SK-N-SH treated with all-trans-retinoic acid at 6 μM for 48 hours (cell line): Measurements from ENCODE around the gene SCFD2.

ENCODE experiments used
- BACH2 ChIP-seq: fragments of 250-450 bp; sonication (Bioruptor Pico); IDR thresholded peaks from 2 replicates; pipeline ENCODE4 v1.9.0; 2021; ENCODE audit warnings: mild to moderate bottlenecking, borderline replicate concordance
- OSR1 ChIP-seq: fragments of 250-450 bp; sonication (Bioruptor Pico); IDR thresholded peaks from 2 replicates; pipeline ENCODE4 v1.8.0; 2022; ENCODE audit warnings: moderate library complexity, mild to moderate bottlenecking, inconsistent platforms
- RARB ChIP-seq: fragments of 250-450 bp; sonication (Bioruptor Pico); IDR thresholded peaks from 2 replicates; pipeline ENCODE4 v1.8.0; 2021; ENCODE audit warnings: mild to moderate bottlenecking, moderate library complexity
- SNAI2 ChIP-seq: fragments of 250-450 bp; sonication (Bioruptor Pico); IDR thresholded peaks from 2 replicates; pipeline ENCODE4 v1.5.0; 2020; ENCODE audit warnings: mild to moderate bottlenecking, moderate library complexity
- ZC3H10 ChIP-seq: fragments of 250-450 bp; sonication (Bioruptor Pico); IDR thresholded peaks from 2 replicates; pipeline ENCODE4 v1.5.1; 2021; ENCODE audit warnings: mild to moderate bottlenecking, moderate library complexity
- ZFP3 ChIP-seq: fragments of 250-450 bp; sonication (Bioruptor Pico); IDR thresholded peaks from 2 replicates; pipeline ENCODE4 v1.5.0; 2020; ENCODE audit warnings: mild to moderate bottlenecking, moderate library complexity
- ZNF565 ChIP-seq: fragments of 450-650 bp; formaldehyde crosslinking; conservative IDR thresholded peaks from 2 replicates; pipeline ENCODE4 v1.5.0; 2020; ENCODE audit warnings: low read depth, mild to moderate bottlenecking, moderate library complexity
- ZNF8 ChIP-seq: fragments of 450-650 bp; formaldehyde crosslinking; IDR thresholded peaks from 2 replicates; pipeline ENCODE4 v1.5.0; 2020; ENCODE audit warnings: mild to moderate bottlenecking, moderate library complexity
- TF ChIP-seq, protein P1 (sequence below): fragments of 250-450 bp; sonication (Bioruptor Pico); IDR thresholded peaks from 2 replicates; pipeline ENCODE4 v1.8.0; 2021; ENCODE audit warnings: low read depth, mild to moderate bottlenecking, moderate library complexity, borderline replicate concordance
- TF ChIP-seq, protein P2 (sequence below): fragments of 250-450 bp; sonication (Bioruptor Pico); IDR thresholded peaks from 2 replicates; pipeline ENCODE4 v1.5.1; 2021; ENCODE audit warnings: mild to moderate bottlenecking, moderate library complexity

GRCh38 chr4:52865300-52865699 is 500.6 kb downstream of the SCFD2 start:
- no peak for TF ChIP-seq ZNF8 (CRISPR knock-in tag)
- no peak for TF ChIP-seq OSR1
- TF ChIP-seq ZC3H10 (CRISPR knock-in tag), result no peak
- TF ChIP-seq, protein P1, sequence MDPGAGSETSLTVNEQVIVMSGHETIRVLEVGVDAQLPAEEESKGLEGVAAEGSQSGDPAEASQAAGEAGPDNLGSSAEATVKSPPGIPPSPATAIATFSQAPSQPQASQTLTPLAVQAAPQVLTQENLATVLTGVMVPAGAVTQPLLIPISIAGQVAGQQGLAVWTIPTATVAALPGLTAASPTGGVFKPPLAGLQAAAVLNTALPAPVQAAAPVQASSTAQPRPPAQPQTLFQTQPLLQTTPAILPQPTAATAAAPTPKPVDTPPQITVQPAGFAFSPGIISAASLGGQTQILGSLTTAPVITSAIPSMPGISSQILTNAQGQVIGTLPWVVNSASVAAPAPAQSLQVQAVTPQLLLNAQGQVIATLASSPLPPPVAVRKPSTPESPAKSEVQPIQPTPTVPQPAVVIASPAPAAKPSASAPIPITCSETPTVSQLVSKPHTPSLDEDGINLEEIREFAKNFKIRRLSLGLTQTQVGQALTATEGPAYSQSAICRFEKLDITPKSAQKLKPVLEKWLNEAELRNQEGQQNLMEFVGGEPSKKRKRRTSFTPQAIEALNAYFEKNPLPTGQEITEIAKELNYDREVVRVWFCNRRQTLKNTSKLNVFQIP (CRISPR knock-in tag), result no peak
- no peak for TF ChIP-seq ZFP3 (CRISPR knock-in tag)
- TF ChIP-seq, protein P2, sequence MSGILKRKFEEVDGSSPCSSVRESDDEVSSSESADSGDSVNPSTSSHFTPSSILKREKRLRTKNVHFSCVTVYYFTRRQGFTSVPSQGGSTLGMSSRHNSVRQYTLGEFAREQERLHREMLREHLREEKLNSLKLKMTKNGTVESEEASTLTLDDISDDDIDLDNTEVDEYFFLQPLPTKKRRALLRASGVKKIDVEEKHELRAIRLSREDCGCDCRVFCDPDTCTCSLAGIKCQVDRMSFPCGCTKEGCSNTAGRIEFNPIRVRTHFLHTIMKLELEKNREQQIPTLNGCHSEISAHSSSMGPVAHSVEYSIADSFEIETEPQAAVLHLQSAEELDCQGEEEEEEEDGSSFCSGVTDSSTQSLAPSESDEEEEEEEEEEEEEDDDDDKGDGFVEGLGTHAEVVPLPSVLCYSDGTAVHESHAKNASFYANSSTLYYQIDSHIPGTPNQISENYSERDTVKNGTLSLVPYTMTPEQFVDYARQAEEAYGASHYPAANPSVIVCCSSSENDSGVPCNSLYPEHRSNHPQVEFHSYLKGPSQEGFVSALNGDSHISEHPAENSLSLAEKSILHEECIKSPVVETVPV, result no peak
- no peak for TF ChIP-seq RARB (CRISPR knock-in tag)
- TF ChIP-seq BACH2 (CRISPR knock-in tag), result no peak
- TF ChIP-seq ZNF565 (CRISPR knock-in tag), result no peak
- TF ChIP-seq SNAI2 (CRISPR knock-in tag), result no peak
